GM12891 (cell line): ENCODE data around the gene COG5.

Experiments
- PAX5 ChIP-seq: IDR thresholded peaks from 2 replicates; pipeline ENCODE4 v1.6.1; 2011; ENCODE audit warnings: low read length, moderate library complexity, mild to moderate bottlenecking; ENCODE audit not compliant: insufficient read depth, severe bottlenecking
- POLR2A ChIP-seq: IDR thresholded peaks from 2 replicates; pipeline ENCODE4 v1.6.1; 2011; ENCODE audit warnings: low read depth, low read length, control low read depth
- POLR2AphosphoS5 ChIP-seq: IDR thresholded peaks from 2 replicates; pipeline ENCODE4 v1.6.1; 2011; ENCODE audit warnings: low read depth, low read length, control low read depth
- SPI1 ChIP-seq: IDR thresholded peaks from 2 replicates; pipeline ENCODE4 v1.6.1; 2011; ENCODE audit warnings: low read depth, low read length, control low read depth

- TF ChIP-seq POLR2A, result no peak
- TF ChIP-seq SPI1, result no peak
- no peak for TF ChIP-seq POLR2AphosphoS5
- TF ChIP-seq PAX5, result no peak
These were observed 392.2 kb downstream of the COG5 start for GRCh38 chr7:107171496-107171895.
